Measurements from ENCODE around the gene ARHGAP15. TPM values are rescaled to one million over a fixed set of nuclear protein-coding genes. Genes with fewer than 3 reads are reported as not detected.

ARHGAP15 gene
- polyA plus RNA-seq, 1 donor from 2014 or later: 0.30 TPM

- Histone ChIP-seq H3K9ac (ENCODE audit: low read length) (no peak overlapping the region), H3K9me3 (ENCODE audit: low read length) (no peaks in the 10 kb centered on the region), H3K27ac (ENCODE audit: low read length) (no peak overlapping the region), H3K4me2 (ENCODE audit: low read length) (no peak overlapping the region), H3F3A (ENCODE audit: insufficient read depth, low read length, poor library complexity, severe bottlenecking) (no peaks in the 10 kb centered on the region), H3K79me2 (replicated peaks; ENCODE audit: insufficient read depth, low read length) (no peaks in the 10 kb centered on the region), H2AFZ (ENCODE audit: low read depth, low read length) (no peak overlapping the region), H4K20me1 (ENCODE audit: insufficient read depth) (no peaks in the 10 kb centered on the region), H3K36me3 (ENCODE audit: insufficient read depth, low read length) (no peaks in the 10 kb centered on the region), H3K9me2 (ENCODE audit: insufficient read depth, low read length) (no peaks in the 10 kb centered on the region), H3K4me3 (ENCODE audit: low read length) (no peak overlapping the region), H3K27me3 (ENCODE audit: insufficient read depth, low read depth, low read length) (no peaks in the 10 kb centered on the region)
- no peak for TF ChIP-seq TAF1 (IDR thresholded peaks at IDR 0.05; ENCODE audit: low read depth)
- TF ChIP-seq MXI1 (conservative IDR thresholded peaks at IDR 0.05; ENCODE audit: poor library complexity, severe bottlenecking): no peak
- TF ChIP-seq SMC3 (conservative IDR thresholded peaks at IDR 0.05; ENCODE audit: poor library complexity): no peak
These were observed 635.5 kb downstream of the ARHGAP15 start for GRCh38 chr2:143764706-143765105.

- H3K9me3 ChIP-seq (ENCODE audit: low read length): no peaks in the 10 kb centered on the region
- H2AFZ ChIP-seq (ENCODE audit: low read depth, low read length): no peak overlapping the region
These were observed 639.8 kb downstream of the ARHGAP15 start for GRCh38 chr2:143768991-143769390.

GRCh38 chr2:143771939-143772338 is 642.7 kb downstream of the ARHGAP15 start:
- Histone ChIP-seq H3K27ac (ENCODE audit: low read length) (no peak overlapping the region), H3K36me3 (ENCODE audit: insufficient read depth, low read length) (no peaks in the 10 kb centered on the region), H3K4me2 (ENCODE audit: low read length) (no peak overlapping the region)

More at GRCh38 chr2:143768991-143769390, 639.8 kb downstream of the ARHGAP15 start:
- H3K9ac ChIP-seq (ENCODE audit: low read length): no peak overlapping the region
- no peaks in the 10 kb centered on the region for H3K27me3 ChIP-seq (ENCODE audit: insufficient read depth, low read depth, low read length)
- no peak overlapping the region for H3K4me3 ChIP-seq (ENCODE audit: low read length)
- no peaks in the 10 kb centered on the region for H3K9me2 ChIP-seq (ENCODE audit: insufficient read depth, low read length)
- no peak for TF ChIP-seq TAF1 (IDR thresholded peaks at IDR 0.05; ENCODE audit: low read depth)
- H3F3A ChIP-seq (ENCODE audit: insufficient read depth, low read length, poor library complexity, severe bottlenecking): no peaks in the 10 kb centered on the region
- no peaks in the 10 kb centered on the region for H4K20me1 ChIP-seq (ENCODE audit: insufficient read depth)
- no peaks in the 10 kb centered on the region for H3K79me2 ChIP-seq (replicated peaks; ENCODE audit: insufficient read depth, low read length)
- no peak overlapping the region for H3K4me2 ChIP-seq (ENCODE audit: low read length)
- H3K27ac ChIP-seq (ENCODE audit: low read length): no peak overlapping the region
- H3K36me3 ChIP-seq (ENCODE audit: insufficient read depth, low read length): no peaks in the 10 kb centered on the region

More at GRCh38 chr2:143771939-143772338, 642.7 kb downstream of the ARHGAP15 start:
- no peaks in the 10 kb centered on the region for H3K27me3 ChIP-seq (ENCODE audit: insufficient read depth, low read depth, low read length)
- H3K9me2 ChIP-seq (ENCODE audit: insufficient read depth, low read length): no peaks in the 10 kb centered on the region
- no peaks in the 10 kb centered on the region for H3F3A ChIP-seq (ENCODE audit: insufficient read depth, low read length, poor library complexity, severe bottlenecking)
- no peaks in the 10 kb centered on the region for H3K79me2 ChIP-seq (replicated peaks; ENCODE audit: insufficient read depth, low read length)
- TF ChIP-seq EZH2 (IDR thresholded peaks at IDR 0.05; ENCODE audit: borderline replicate concordance, insufficient read depth, low read length, poor library complexity, severe bottlenecking) (no peak), REST (IDR thresholded peaks at IDR 0.05; ENCODE audit: borderline replicate concordance) (no peak), POLR2AphosphoS5 (IDR thresholded peaks at IDR 0.05) (no peak), SMC3 (conservative IDR thresholded peaks at IDR 0.05; ENCODE audit: poor library complexity) (no peak), RAD21 (conservative IDR thresholded peaks at IDR 0.05) (no peak), EP300 (conservative IDR thresholded peaks at IDR 0.05; ENCODE audit: poor library complexity, severe bottlenecking) (no peak), TAF1 (IDR thresholded peaks at IDR 0.05; ENCODE audit: low read depth) (no peak), CTCF (IDR thresholded peaks at IDR 0.05; ENCODE audit: poor library complexity, severe bottlenecking) (no peak)
- H3K9me3 ChIP-seq (ENCODE audit: low read length): no peaks in the 10 kb centered on the region
- no peak overlapping the region for H2AFZ ChIP-seq (ENCODE audit: low read depth, low read length)
- H4K20me1 ChIP-seq (ENCODE audit: insufficient read depth): no peaks in the 10 kb centered on the region
- no peak overlapping the region for H3K9ac ChIP-seq (ENCODE audit: low read length)
- H3K4me3 ChIP-seq (ENCODE audit: low read length): no peak overlapping the region
